ENCODE data around the gene PCDHA13.

DNA sequence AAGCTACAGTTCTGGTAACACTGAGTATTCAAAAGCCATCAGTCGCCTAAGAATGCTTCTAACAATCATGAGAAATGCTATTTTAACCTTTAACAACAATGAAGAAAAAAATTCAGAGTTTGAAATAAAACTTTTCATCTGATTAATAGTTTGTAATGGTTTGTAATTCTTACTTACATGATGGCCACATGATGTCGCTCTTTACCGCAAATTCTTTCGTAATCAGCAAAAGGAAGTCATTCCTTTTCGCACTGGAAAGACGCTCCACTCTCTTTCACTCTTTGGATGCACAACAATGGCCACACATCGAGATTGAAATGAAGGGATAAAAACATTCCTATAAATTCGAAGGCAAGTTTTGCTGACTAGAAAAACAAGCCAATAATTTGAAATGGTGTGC lies 47.9 kb upstream of the PCDHA13 start, which contains the start of gene PCDHA7:
- TF ChIP-seq, protein P1, sequence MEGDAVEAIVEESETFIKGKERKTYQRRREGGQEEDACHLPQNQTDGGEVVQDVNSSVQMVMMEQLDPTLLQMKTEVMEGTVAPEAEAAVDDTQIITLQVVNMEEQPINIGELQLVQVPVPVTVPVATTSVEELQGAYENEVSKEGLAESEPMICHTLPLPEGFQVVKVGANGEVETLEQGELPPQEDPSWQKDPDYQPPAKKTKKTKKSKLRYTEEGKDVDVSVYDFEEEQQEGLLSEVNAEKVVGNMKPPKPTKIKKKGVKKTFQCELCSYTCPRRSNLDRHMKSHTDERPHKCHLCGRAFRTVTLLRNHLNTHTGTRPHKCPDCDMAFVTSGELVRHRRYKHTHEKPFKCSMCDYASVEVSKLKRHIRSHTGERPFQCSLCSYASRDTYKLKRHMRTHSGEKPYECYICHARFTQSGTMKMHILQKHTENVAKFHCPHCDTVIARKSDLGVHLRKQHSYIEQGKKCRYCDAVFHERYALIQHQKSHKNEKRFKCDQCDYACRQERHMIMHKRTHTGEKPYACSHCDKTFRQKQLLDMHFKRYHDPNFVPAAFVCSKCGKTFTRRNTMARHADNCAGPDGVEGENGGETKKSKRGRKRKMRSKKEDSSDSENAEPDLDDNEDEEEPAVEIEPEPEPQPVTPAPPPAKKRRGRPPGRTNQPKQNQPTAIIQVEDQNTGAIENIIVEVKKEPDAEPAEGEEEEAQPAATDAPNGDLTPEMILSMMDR (IDR thresholded peaks at IDR 0.05; ENCODE audit: poor library complexity, severe bottlenecking) = no peak
- TF ChIP-seq EP300 (conservative IDR thresholded peaks at IDR 0.05; ENCODE audit: poor library complexity, severe bottlenecking) = no peak
- TF ChIP-seq, protein P2, sequence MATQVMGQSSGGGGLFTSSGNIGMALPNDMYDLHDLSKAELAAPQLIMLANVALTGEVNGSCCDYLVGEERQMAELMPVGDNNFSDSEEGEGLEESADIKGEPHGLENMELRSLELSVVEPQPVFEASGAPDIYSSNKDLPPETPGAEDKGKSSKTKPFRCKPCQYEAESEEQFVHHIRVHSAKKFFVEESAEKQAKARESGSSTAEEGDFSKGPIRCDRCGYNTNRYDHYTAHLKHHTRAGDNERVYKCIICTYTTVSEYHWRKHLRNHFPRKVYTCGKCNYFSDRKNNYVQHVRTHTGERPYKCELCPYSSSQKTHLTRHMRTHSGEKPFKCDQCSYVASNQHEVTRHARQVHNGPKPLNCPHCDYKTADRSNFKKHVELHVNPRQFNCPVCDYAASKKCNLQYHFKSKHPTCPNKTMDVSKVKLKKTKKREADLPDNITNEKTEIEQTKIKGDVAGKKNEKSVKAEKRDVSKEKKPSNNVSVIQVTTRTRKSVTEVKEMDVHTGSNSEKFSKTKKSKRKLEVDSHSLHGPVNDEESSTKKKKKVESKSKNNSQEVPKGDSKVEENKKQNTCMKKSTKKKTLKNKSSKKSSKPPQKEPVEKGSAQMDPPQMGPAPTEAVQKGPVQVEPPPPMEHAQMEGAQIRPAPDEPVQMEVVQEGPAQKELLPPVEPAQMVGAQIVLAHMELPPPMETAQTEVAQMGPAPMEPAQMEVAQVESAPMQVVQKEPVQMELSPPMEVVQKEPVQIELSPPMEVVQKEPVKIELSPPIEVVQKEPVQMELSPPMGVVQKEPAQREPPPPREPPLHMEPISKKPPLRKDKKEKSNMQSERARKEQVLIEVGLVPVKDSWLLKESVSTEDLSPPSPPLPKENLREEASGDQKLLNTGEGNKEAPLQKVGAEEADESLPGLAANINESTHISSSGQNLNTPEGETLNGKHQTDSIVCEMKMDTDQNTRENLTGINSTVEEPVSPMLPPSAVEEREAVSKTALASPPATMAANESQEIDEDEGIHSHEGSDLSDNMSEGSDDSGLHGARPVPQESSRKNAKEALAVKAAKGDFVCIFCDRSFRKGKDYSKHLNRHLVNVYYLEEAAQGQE (IDR thresholded peaks at IDR 0.05; ENCODE audit: borderline replicate concordance) = no peak
